HG03565 (cell line): ENCODE measurements around the gene MECP2.

Source experiments
- ATAC-seq: cut with Tn5 transposase; IDR thresholded peaks from one replicate; pipeline ENCODE4 v1.9.1; 2021; ENCODE audit warnings: mild to moderate bottlenecking, moderate library complexity; ENCODE audit not compliant: unreplicated experiment

The MECP2 gene

GRCh38 chrX:154064637-154065435, 32.7 kb downstream of the MECP2 start:
- ATAC-seq = no peak

- ATAC-seq = no peak
Measured at GRCh38 chrX:154063234-154063633, 34.3 kb downstream of the MECP2 start.

GRCh38 chrX:154061801-154062200, 35.7 kb downstream of the MECP2 start:
- no peak for ATAC-seq

GRCh38 chrX:154059729-154060245, 37.7 kb downstream of the MECP2 start:
- ATAC-seq = no peak

- no peak for ATAC-seq
Measured at GRCh38 chrX:154059231-154059630, 38.3 kb downstream of the MECP2 start.

- no peak for ATAC-seq
Measured at GRCh38 chrX:154058214-154058997, 39.1 kb downstream of the MECP2 start.

GRCh38 chrX:154057791-154058190, 39.7 kb downstream of the MECP2 start:
- ATAC-seq = no peak

- no peak for ATAC-seq
Measured at GRCh38 chrX:154056770-154057241, 40.7 kb downstream of the MECP2 start.

- no peak for ATAC-seq
Measured at GRCh38 chrX:154051201-154051810, 46.2 kb downstream of the MECP2 start.

GRCh38 chrX:154050113-154050495, 47.4 kb downstream of the MECP2 start:
- no peak for ATAC-seq

GRCh38 chrX:154049209-154050112, 48.1 kb downstream of the MECP2 start:
- ATAC-seq = no peak

GRCh38 chrX:154048398-154048797, 49.1 kb downstream of the MECP2 start:
- no peak for ATAC-seq

GRCh38 chrX:154046940-154047610, 50.4 kb downstream of the MECP2 start:
- no peak for ATAC-seq

GRCh38 chrX:154046031-154046781, 51.3 kb downstream of the MECP2 start:
- no peak for ATAC-seq

- no peak for ATAC-seq
Measured at GRCh38 chrX:154044091-154044490, 53.4 kb downstream of the MECP2 start.

- ATAC-seq = no peak
Measured at GRCh38 chrX:154043003-154043763, 54.3 kb downstream of the MECP2 start.

GRCh38 chrX:154040863-154041262, 56.7 kb downstream of the MECP2 start:
- ATAC-seq = no peak

GRCh38 chrX:154040307-154040756, 57.2 kb downstream of the MECP2 start:
- ATAC-seq = no peak
